HG02588 (cell line): Measurements from ENCODE around the gene TPK1.
A peak's percentile ranks its signal among the peaks of the same experiment; 100 is the strongest.
"Not testable (repeated sequence)": the region's sequence is repeated elsewhere in the genome, so short reads cannot be mapped to it uniquely, and the experiment has no call there.

Source experiments
- ATAC-seq: cut with Tn5 transposase; IDR thresholded peaks from one replicate; pipeline ENCODE4 v1.9.1; 2021; ENCODE audit warnings: mild to moderate bottlenecking, moderate library complexity; ENCODE audit not compliant: unreplicated experiment

The TPK1 gene

GRCh38 chr7:144780071-144780608 lies 55.7 kb downstream of the TPK1 start:
- no peak for ATAC-seq

GRCh38 chr7:144777889-144778288 lies 58.0 kb downstream of the TPK1 start:
- ATAC-seq, result not testable (repeated sequence)

- no peak for ATAC-seq
Observed at GRCh38 chr7:144777005-144777839, 58.6 kb downstream of the TPK1 start.

GRCh38 chr7:144776447-144776846 lies 59.4 kb downstream of the TPK1 start:
- no peak for ATAC-seq

GRCh38 chr7:144775749-144776148 lies 60.1 kb downstream of the TPK1 start:
- no peak for ATAC-seq

GRCh38 chr7:144771927-144772326 lies 63.9 kb downstream of the TPK1 start:
- no peak for ATAC-seq

- ATAC-seq, result no peak
Observed at GRCh38 chr7:144771174-144771573, 64.7 kb downstream of the TPK1 start.

- ATAC-seq, result no peak
Observed at GRCh38 chr7:144769352-144769751, 66.5 kb downstream of the TPK1 start.

- ATAC-seq, result no peak
Observed at GRCh38 chr7:144768633-144769032, 67.2 kb downstream of the TPK1 start.

- ATAC-seq, result no peak
Observed at GRCh38 chr7:144763291-144763690, 72.6 kb downstream of the TPK1 start.

- no peak for ATAC-seq
Observed at GRCh38 chr7:144762853-144763252, 73.0 kb downstream of the TPK1 start.

GRCh38 chr7:144761493-144761892 lies 74.4 kb downstream of the TPK1 start:
- no peak for ATAC-seq

GRCh38 chr7:144759653-144760052 lies 76.2 kb downstream of the TPK1 start:
- no peak for ATAC-seq

- no peak for ATAC-seq
Observed at GRCh38 chr7:144747936-144748335, 87.9 kb downstream of the TPK1 start.

- ATAC-seq, result peak; percentile 92
Observed at GRCh38 chr7:144738708-144739314, 97.0 kb downstream of the TPK1 start.

- no peak for ATAC-seq
Observed at GRCh38 chr7:144738146-144738545, 97.7 kb downstream of the TPK1 start.

GRCh38 chr7:144736880-144737493 lies 98.9 kb downstream of the TPK1 start:
- ATAC-seq, result no peak

- no peak for ATAC-seq
Observed at GRCh38 chr7:144735505-144736276, 100.2 kb downstream of the TPK1 start.

GRCh38 chr7:144731661-144732351 lies 104.0 kb downstream of the TPK1 start:
- no peak for ATAC-seq

GRCh38 chr7:144730224-144730623 lies 105.6 kb downstream of the TPK1 start:
- ATAC-seq, result no peak
